RCC 7860 (cell line): ENCODE results near the gene LARP4B.
"Not testable (repeated sequence)": the region's sequence is repeated elsewhere in the genome, so short reads cannot be mapped to it uniquely, and the experiment has no call there.

Experiments
- DNase-seq: peaks from one replicate; pipeline ENCODE4 v3.0.0-alpha.2; 2015; ENCODE audit warnings: low spot score
- FAIRE-seq: peaks from 2 replicates; lab custom pipeline; 2012; peaks lifted over from hg19 to GRCh38; lab: Jason Lieb, UNC

The LARP4B gene

DNA sequence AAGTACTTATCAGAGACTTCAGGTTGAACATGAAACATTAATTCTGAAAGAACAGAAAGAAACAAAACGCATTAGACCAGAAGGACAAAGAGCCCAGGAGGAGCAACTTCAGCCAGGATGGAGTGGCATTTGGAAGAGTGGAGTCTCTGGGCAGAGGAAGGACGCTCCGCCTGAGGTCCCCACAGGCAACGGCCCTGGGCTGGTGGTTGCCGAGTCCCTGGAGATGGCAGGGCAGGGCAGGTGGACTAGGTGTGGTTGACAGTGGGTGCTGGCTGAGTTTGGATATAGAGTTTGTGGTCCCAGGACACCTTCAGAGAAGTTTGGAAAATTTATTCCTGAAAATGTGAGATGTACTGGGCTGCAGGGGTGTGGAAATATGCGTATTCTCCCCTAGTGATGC lies 27.4 kb upstream of the LARP4B start:
- FAIRE-seq, result no peak
- no peak for DNase-seq

DNA sequence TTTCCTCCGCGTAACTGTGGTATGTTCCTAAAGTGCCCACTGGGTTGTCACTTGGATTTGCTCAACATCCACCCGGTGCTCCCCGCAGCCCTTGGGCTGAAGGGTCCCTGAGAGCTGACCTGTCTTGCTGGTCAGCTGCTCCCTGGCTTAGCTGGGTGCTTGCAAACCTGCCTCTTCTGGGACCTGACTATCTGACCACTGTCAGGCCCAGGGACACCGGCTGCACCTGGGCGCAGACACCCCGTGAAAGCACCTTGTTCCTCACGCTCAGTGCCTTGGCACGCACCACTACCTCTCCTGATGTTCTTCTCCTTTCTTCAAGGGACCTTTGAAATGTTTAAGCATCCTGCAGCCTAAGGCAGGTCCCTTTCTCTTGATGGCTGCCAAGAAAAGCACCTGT lies 26.6 kb upstream of the LARP4B start:
- no peak for FAIRE-seq
- no peak for DNase-seq

GRCh38 chr10:955820-956217 lies 24.3 kb upstream of the LARP4B start:
- no peak for DNase-seq
- FAIRE-seq, result no peak

GRCh38 chr10:955127-955819 lies 23.8 kb upstream of the LARP4B start:
- DNase-seq (no peak), FAIRE-seq (no peak)

DNA sequence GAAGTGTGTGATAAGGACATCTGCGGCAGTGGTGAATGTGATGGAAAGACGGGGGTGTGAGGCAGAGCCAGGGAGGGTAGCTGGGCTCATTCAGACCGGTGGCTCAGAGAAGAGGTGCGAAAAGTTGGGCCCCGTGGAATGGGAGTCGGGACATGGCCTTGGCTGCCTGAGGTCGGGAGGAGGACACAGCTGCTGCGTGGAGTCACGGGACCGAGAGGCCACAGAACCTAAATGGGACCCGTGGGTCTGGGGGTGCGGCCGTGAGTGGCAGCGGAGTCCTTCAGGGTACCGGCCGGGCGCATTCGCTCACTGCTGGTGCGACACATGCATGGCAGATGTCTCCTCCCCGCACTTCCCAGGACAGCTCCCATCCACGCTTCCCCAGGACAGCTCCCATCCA lies 22.9 kb upstream of the LARP4B start:
- FAIRE-seq, result no peak
- no peak for DNase-seq

DNA sequence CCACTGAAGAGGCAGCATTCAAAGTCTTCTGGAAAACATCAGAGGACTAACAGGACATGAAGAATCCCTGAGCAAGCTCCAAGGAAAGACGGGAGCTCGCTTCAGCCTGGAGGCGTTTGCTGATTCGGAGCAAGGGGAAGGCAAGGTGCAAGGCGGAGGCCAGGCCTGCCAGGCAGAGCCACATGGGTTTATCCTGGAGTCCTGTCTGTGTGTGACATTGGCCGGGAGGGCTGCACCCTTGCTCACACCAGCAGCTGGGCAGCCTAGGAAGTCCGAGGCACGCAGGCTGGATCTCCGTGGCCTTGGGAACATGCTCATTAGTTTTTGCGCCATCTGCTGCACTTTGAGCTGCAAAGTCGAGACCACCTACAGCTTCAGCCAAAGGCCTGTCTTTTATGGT lies 22.3 kb upstream of the LARP4B start:
- DNase-seq, result no peak

DNA sequence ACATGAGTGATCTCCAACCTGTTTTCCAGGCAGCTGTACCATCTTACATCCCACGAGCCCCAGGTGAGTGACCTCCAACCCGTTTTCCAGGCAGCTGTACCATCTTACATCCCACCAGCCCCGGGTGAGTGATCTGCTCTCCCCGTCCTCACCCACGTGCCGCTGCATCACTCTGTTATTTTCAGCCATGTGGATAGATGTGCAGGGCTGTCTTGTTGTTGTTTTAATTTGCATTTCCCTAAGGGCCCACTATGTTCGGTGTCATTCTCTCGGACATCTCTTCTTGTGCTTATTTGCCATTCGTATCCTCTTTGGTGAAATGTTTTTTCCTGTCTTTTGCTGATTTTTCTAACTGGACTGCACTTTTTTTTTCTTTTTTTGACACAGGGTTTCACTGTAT lies 17.9 kb upstream of the LARP4B start:
- FAIRE-seq (no peak), DNase-seq (no peak)

More for the DNA sequence above, 22.3 kb upstream of the LARP4B start:
- FAIRE-seq, result no peak

DNA sequence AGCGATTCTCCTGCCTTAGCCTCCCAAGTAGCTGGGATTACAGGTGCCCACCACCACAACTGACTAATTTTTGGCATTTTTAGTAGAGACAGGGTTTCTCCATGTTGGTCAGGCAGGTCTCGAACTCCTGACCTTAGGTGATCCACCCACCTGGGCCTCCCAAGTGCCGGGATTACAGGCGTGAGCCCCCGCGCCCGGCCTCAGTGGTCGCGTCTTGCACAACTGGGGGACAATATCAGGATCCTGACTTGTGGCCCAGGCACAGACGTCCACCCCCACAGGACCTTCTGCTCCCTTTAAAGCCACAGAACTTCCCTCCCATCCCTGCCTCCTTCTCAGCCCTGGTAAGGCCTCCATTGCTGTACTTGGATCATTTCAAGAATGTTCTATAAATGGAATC lies 16.8 kb upstream of the LARP4B start:
- FAIRE-seq (no peak), DNase-seq (no peak)

DNA sequence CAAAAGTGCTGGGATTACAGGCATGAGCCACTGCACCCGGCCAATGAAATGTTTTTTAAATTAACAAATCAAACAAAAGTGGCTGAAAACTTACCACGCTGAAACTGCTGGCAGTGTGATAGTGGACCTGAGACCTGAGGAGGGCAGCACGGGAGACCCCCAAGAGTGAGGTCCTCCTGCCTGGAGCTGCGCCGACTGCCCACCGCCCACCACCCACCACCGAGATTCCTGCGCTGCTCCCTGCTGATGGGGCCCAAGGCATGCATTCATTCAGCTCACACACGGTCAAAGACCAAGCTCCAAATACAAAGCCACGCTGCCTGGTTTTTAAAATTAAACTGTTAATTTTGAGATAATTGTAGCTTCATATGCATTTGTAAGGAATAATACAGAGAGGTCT lies 16.4 kb upstream of the LARP4B start:
- no peak for DNase-seq
- FAIRE-seq, result no peak

DNA sequence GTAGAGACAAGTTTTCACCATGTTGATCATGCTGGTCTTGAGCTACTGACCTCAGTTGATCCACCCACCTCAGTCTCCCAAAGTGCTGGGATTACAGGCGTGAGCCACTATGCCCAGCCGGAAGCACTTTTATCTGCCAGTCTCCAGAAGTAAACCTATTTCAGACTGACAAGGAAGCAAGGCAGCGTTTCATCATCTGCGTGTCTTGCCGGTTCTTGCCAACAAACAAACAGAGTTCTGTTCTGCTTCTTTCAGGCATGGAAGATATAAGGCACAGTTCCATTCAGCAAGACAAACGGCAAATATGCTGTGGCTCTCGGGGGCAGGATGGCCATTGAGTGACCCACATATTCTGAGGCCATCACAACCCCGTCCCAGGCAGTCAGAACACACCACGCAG lies 15.5 kb upstream of the LARP4B start:
- FAIRE-seq (no peak), DNase-seq (no peak)

GRCh38 chr10:945778-946177 lies 14.3 kb upstream of the LARP4B start:
- FAIRE-seq, result no peak

GRCh38 chr10:944034-944831 lies 12.7 kb upstream of the LARP4B start:
- FAIRE-seq (no peak), DNase-seq (no peak)

More at GRCh38 chr10:945778-946177, 14.3 kb upstream of the LARP4B start:
- DNase-seq, result no peak

DNA sequence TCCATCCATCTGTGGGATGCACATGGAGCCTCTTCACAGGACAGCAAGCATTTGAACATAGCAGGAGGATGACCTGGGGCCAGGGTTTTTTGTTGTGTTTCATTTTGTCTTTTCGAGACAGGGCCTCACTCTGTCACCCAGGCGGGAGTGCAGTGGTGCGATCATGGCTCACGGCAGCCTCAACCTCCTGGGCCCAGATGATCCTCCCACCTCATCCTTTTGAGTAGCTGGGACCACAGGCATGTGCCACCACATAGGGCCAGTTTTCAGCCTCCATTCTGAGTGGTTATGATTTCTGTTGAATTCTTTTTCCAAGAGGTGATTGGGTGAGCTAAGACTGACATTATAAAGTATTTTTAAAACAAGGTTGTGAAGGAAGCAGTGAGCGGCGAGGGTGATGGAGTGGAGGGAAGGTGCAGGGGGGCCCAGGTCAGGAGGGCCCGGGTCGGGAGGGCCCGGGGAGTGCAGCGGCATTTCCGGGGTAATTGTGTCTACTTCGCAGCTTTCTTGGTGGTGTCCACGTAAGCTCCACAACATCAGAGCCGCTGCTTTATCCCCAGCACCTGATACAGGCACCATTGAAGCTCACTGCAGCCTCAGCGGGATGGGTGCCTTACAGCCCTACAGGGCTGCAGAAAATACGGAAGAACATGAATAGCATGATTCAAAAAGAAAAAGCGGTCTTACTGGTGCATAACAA lies 12.0 kb upstream of the LARP4B start:
- no peak for FAIRE-seq

GRCh38 chr10:938941-939678 lies 7.6 kb upstream of the LARP4B start:
- FAIRE-seq (no peak), DNase-seq (no peak)

More for the DNA sequence above, 12.0 kb upstream of the LARP4B start:
- DNase-seq, result no peak

- DNase-seq (no peak), FAIRE-seq (no peak)
These were observed 3.4 kb upstream of the LARP4B start for GRCh38 chr10:934746-935406.

DNA sequence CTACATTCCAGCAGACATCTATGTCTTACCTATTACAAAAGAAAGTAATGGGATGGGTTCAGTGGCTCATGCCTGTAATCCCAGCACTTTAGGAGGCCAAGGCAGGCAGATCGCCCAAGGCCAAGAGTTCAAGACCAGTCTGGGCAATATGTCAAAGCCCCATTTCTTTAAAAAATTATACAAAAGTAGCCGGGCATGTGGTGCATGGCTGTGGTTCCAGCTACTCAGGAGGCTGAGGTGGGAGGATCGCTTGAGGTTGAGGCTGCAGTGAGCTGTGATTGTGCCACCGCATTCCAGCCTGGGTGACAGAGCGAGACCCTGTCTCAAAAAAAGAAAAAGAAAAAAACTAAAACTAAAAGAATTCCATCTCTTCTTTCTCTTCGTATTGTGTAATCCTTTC lies 2.7 kb upstream of the LARP4B start:
- not testable (repeated sequence) for FAIRE-seq, DNase-seq

DNA sequence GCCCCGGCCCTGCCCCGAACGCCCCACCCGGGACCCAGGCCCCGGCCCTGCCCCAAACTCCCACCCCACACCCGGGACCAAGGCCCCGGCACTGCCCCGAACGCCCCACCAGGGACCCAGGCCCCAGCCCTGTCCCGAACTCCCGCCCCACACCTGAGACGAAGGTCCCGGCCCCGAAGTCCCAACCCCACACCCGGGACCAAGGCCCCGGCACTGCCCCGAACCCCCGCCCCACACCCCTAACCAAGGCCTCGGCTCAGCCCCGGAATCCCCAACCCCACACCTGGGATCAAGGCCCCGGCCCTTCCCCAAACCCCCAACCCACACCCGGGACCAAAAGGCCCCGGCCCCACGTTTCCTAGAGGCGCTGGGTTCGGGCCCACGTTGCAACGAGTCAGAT lies 1.1 kb upstream of the LARP4B start:
- FAIRE-seq, result no peak

DNA sequence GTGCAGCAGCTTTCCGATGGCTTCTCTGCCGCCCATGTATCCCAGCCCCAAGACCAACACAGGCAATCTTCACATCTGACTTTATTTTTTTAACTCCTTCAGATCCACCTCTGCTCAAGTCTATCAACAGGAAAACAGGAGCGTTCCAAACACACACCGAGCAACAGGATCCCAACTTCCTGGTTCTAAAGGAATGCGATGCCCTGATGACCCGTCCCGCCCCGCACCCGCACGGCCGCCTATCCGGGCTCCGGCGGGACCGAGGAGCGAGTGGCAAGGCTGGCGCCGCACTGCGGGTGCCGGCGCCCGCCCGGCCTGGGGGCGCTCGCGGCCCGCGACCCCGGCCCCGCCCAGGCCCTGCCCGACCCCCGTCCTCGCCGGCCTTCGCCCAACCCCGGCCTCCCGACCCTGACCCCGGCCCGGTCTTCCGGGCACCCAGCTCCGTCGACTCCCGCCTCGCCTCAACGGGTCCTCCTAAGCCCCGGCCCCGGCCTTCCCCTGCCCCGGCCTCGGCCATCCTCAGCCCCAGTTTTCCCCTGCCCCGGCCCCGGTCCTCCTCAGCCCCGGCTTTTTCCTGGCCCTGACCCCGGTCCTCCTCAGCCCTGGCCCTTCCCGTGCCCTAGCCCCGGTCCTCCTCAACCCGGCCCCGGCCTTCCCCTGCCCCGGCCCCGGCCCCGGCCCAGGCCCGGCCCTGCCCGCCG lies 730 bp downstream of the LARP4B start:
- FAIRE-seq (no peak), DNase-seq (peak; percentile 39)

More for the DNA sequence above, 1.1 kb upstream of the LARP4B start:
- no peak for DNase-seq

DNA sequence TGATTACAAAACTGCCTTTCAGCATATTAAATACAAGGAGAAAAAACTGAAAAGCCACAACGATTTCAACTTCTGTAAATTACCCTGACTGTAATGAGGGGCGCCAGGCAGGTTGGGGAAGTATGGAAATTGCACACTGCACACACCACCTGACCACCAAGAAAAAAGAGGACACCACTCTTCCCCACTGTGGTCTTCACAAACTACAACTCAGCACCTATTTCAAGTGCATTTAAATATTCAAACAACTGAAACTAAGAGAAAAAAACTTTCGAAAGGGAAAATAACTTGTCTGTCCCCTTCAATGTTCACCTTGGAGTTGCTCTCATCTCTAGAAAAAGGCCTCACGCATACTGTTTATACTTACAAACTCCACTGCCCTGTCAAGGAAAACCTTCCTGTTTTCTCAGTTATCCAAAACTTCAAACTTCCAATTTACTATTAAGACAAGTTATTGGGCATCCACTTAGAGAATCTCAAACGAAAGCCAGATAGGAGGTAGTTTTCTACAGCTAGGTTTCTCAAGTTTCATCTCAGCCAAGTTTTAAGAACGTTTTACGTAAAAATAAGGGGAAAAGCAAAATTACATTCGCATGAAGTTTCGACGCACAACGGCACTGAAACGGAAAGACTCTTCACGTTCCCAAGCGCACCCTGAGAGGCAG lies 1.4 kb downstream of the LARP4B start:
- DNase-seq (no peak), FAIRE-seq (no peak)
